Measurements from ENCODE around the gene ETV3L.

ETV3L gene

GRCh38 chr1:157132111-157132510 is 32.5 kb upstream of the ETV3L start:
- no peak for DNase-seq (ENCODE audit: low read depth)

DNA sequence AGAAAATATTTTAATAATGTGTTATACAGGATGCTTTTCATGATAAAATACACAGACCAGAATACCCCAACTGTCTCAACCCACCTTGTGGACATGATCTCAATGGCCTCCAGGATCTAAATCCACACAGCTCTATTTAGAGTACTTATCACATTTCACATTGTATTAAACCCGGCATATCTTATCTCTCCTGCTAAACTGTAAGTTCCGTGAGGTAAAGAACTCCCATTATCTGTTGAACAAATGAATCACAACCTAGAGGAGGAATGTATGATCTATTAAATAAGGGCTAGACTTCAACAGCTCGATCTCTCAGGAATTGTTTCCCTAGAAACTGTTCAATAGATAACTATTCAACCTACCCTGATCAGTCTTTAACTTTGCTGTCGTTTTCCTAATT is 31.7 kb upstream of the ETV3L start:
- no peak for DNase-seq (ENCODE audit: low read depth)

GRCh38 chr1:157124855-157125254 is 25.2 kb upstream of the ETV3L start:
- no peak for DNase-seq (ENCODE audit: low read depth)

GRCh38 chr1:157119448-157119847 is 19.8 kb upstream of the ETV3L start:
- no peak for DNase-seq (ENCODE audit: low read depth)

DNA sequence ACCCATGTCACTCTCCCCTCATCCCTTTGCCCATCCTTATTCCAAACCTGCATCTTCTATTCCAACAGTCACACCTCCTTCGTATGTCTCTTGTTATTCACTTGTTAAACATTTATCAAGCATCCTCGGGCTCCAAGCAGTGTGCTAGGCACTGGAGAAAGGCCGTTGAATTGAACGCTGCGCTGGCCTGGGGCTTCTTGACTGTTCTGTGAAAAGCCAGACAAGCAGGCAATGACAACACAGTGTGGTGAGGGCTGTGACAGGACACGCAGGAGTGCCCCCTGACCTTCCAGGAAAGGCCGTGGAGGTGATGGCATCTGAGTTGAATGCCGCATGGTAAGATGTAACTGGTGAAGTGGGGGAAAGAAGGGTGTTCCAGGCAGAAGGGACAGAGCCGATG is 19.4 kb upstream of the ETV3L start:
- no peak for DNase-seq (ENCODE audit: low read depth)

DNA sequence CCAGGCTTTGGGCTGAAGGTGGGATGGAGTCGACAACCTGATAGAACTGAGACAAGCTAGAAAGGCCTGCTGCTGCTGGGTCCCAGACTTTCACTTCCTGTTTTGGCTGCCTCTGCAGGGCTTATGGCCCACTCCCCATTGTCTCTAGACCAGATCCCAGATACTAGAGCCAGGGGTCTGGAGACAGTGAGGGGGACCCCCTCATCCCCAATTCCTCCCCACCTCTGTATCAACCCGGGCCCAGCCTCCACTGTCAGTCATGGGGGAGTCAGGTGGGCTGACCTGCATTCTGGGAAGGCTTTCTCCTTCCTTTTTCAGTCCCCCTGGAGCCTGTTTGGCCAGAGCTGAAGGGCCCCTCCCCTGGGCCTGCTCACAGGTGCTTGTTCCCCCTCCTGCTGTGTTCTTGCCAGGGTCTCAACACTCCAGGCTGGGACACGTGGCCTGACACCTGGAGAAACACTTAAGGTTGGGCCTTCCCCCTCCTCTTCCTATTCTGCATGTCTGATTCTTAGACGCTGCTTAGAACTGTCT is 18.0 kb upstream of the ETV3L start:
- no peak for DNase-seq (ENCODE audit: low read depth)

DNA sequence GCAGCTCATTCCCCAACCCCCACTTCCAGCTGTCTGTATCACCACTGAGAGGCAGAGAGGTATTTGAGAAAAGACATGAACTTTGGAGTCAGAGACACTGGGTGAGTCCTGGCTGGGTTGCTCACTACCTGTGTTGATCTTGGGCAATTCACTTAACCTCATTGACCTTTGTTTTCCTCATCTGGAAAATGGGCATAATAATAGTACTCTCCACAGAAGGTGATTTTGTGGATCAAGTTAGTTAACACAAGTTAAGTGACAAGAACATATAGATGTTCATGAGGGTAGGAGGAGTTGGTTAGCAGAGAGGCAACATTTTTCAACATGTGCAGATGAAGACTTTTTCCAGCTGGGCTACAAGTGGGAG is 17.1 kb upstream of the ETV3L start:
- DNase-seq (ENCODE audit: low read depth): no peak

DNA sequence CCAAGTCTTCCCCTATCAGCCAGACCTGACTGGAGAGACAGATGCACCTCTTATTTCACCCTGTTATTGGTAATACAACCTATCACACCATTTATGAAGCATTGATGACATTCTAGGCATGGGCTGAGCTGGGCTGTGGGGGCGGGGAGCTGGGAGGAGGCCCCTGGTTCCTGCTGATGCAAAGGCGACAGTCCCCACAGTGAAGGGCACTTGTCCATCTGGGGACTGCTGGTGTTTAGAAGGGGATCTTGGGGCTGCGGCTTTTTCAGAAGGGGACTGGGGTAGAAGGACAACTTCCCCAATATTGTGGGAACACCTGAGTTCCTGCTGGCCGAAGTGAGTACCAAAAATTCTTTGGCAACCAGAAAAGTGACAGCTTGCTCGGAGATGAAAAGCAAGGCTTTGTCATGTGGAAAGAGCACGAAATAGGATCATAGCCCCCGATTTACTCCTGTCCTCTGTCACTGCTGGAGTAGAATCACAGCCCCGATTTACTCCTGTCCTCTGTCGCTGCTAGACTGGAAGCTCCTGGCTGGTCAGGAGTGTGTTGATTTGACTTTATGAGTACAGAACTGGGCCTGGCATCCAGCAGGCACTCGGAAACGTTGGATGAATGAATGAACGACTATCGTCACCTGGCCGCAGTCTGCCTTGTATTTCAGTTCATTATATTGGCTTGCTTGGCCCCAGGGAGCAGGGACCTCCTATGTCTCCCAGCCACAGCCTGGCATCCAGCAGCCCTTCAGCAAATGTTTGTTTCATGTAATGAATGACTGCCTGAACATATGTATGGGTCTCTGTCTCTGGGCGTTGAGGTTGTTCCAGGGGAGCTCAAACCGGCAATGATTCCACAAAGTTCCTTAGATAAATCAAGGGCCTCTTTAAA is 16.5 kb upstream of the ETV3L start:
- no peak for DNase-seq (ENCODE audit: low read depth)

DNA sequence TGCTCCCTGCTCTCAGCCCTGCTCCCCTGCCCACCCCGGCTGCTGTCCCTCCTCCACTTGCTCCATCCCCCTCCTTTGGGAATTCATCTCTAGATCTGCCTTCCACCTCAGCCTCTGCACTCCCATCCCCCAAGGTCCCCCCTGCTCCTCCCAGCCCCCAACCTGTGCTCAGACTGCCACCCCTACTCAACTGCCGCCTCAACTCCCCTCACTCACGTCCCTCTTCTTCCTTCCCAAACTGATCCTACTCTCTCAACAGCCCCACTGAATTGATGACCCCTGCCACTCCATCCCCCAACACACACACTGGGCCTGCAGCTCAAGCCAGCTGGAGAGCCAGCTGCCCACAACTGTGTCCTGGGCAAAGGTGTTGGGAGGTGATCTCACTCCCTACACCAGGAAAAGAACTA is 15.8 kb upstream of the ETV3L start:
- DNase-seq (ENCODE audit: low read depth): no peak

GRCh38 chr1:157114183-157115121 is 14.8 kb upstream of the ETV3L start:
- no peak for DNase-seq (ENCODE audit: low read depth)

- no peak for DNase-seq (ENCODE audit: low read depth)
These were observed 14.0 kb upstream of the ETV3L start for GRCh38 chr1:157113631-157114030.

DNA sequence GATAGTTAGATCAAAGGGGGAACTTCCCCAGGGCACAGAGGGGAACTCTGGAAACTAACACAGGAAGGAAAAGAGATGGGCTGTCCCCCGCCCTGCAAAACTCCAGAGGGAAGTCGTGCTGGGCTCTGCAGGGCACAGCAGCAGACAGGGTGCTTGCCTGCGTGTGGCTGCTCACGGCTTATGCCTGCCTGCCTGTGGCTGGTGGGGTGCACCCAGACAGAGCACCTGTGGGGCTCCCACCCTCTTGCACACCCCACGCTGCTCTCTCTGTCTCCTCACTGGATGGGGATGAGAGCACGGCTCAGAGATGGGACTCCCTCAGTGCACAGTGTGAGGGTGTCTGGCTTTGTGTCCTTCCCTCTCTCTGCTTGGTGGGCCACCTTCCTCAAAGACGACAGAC is 13.5 kb upstream of the ETV3L start:
- no peak for DNase-seq (ENCODE audit: low read depth)

DNA sequence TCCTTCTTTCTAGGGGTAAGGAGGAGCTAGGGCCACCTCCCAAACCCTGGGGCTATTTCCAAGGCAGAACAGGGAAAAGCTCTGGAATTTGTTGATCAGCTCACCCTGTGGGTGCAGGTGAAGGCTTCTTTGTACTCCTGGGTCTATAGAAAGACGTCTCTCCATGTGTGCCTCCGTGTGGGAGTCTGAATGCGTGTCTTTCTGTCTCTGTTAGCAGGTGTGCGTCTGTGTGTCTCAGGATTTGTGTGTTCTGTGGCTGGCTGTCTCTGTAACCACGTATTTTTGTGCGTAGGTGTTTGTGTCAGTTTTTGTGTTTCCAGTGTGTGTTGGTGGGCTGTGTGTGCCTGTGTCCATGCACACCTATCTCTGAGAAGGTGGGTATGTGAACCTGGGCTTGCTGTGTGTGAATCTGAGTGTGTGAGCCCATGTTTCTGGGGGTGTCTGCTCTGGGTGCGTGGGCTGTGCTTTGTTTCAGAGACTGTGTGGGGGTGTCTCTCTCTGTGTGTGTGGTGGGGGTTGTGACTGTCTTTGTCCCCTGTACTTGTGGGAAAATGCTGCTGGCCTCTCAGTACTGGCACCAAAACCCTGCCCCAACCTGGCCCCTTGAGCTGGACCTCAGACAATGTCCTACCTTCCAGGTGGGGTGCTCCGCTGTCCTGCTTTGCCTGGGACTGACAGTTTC is 12.7 kb upstream of the ETV3L start:
- DNase-seq (ENCODE audit: low read depth): no peak

DNA sequence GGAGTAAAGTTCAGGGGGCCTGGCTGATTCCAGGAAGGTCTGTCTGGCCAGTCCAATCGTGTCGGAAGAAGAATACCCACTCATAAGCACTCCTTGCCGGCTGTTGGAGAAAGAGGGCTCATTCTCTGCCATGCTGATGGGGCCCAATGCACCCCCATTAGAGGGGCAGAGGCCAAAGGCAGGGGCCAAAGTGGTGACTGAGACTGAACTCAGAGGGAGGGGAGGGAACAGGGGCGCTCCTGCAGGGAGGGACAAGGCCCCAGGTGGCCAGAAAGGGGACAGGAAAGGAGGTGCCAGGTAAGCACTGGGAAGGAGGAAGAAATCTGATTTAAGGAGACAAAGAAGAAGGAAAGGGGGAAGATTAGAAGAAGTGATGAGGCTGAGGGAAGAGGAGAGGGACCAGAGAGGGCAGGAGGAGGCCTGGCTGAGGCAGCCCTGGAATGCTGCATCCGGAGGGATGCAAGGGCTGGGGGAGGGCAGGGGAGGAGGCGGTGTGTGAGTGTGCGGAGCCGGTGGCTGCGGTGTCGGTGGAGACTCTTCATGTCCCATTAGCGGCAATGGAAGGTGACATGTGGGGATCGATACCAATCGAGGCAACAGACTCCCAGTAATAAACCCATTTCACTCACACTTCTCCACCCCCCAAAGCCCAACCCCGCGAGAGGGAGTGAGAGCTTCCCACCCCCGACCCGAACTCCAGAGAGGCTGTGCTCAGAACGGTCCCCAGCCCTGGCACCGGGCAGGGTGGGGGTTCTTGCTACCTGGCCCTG is 12.0 kb upstream of the ETV3L start:
- no peak for DNase-seq (ENCODE audit: low read depth)

DNA sequence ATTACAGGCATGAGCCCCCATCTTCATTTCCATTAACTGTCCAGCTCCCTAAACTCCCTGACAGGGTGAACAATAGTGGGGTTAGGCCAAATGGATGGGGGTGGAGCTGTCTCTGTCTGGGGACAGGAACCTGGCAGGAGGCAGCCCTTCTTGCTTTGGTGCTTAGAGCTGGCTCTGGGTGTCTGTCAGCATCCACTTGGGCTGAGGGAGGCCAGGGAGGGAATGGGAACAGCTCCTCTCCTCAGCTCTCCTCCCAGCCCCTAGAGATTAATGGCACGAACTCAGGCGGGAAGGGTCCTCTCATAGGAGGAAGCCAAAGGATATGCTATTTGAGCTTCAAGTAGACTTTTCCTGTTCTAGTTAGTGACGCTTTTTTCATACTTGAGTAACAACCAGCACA is 11.1 kb upstream of the ETV3L start:
- DNase-seq (ENCODE audit: low read depth): no peak

GRCh38 chr1:157110003-157110402 is 10.4 kb upstream of the ETV3L start:
- DNase-seq (ENCODE audit: low read depth): no peak

DNA sequence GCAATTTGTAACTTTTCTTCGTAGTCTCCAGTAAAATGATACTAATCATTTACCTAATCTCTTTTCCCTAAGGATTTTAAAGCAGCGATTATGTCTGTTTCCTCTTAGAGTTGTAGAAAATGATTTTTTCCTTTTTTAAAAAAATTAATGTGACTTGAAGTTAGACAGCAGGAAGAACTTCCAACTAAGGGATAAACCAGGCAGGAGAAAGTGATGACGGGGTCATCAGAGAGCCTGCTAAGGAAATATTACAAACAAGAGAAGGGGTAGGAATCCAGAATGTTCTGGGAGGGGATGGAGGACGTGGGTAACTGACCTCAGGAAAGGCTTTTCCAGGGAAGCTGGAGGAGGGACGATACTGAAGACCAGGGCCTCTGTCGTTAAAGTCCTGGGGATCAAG is 8.8 kb upstream of the ETV3L start:
- no peak for DNase-seq (ENCODE audit: low read depth)

DNA sequence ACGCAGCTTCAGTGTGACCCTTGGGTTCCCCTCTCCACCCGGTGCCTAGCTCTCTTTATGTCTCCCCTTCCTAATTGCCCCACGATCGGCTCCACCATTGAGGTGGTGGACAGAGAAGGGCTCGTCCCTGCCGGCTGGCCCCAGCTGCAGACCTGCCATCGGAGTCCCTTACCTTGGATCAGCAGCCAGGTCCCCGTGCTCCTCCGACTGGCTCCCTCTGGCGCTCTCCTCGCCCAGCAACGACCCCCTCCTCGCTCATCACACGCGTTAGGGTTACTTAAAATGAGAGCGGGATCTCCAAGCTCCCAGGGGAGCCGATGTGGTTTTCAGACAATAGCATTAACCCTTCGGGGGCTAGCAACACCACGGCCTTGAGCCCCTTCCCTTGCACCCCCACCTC is 8.1 kb upstream of the ETV3L start:
- no peak for DNase-seq (ENCODE audit: low read depth)

DNA sequence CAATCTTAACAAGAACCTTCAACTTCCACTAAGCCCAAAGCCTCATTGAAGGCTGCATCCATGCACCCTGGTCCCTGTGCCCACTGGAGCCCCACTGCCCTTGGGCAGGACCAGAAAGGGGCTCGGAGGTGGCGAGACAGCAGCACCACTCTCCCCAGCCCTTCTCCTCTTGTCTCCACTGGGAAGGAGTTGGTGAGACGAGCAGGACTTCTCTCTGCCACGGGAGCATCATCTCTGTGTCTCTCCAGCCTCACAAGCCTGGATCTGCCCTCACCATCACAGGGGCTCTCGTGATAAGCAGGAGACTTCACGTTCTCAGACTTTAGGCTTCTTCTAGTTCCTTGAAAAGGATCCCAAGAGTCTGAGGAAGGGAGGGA is 7.2 kb upstream of the ETV3L start:
- DNase-seq (ENCODE audit: low read depth): no peak

DNA sequence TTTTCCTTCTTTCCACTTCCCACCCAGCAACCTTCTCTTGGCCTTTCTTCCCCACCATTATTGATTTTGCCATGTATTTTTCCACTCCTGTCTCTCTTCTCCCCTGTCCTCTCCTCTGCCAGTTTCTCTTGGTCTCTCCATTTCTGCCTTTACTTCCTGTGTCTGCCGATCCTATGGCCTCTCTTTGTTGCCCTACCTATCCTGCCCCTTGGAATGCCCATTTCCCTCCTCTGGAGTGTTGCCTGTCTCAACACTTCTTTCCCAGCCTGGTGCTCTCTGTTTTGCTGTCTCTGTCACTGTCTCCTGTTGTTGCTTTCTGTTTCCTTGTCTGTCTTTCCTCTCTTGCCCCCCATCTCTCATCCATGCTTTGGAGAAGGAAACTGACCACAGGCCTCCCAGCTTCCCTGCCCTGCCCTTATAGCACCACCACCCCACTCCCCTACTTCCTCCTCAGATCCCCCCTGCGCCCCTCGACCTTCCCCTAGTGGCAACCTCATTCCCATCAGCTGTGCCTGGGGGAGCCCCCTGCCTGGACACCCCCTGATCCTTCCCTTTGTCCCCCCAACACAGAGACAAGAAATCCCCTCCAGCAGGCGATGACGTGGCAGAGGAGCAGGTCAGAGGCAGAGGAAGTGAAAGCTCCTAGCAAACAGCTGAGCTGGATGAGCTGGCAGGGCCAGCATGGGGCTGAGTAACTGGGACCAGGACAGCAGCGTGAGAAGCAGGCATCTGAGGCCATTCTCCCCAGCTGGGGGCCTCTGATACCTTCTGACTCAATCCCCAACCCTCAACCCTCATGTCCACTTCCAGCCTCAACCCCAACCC is 6.6 kb upstream of the ETV3L start:
- DNase-seq (ENCODE audit: low read depth): peak; percentile 90
